H1 (cell line): Measurements from ENCODE around the gene TMA7B. TPM values are rescaled to one million over a fixed set of nuclear protein-coding genes. Genes with fewer than 3 reads are reported as not detected.

ENCODE experiments used
- CTCF ChIA-PET: fragments of 300-600 bp; sonication (Branson Sonifier 250); formaldehyde crosslinking; loops from one replicate; lab custom pipeline; 2021; ENCODE audit not compliant: partially characterized antibody; lab: Charles Lee
- POLR2A ChIA-PET: fragments of 300-600 bp; sonication (Branson Sonifier 250); formaldehyde crosslinking; loops from one replicate; lab custom pipeline; 2021; ENCODE audit warnings: inconsistent platforms; ENCODE audit not compliant: partially characterized antibody; lab: Charles Lee
- DNase-seq, 2 experiments: peaks; one replicate each; pipeline versions ENCODE4 v3.0.0 to v3.0.0-alpha.2; 2010 to 2022; ENCODE audit warnings: low spot score in 2 of 2, low read depth in 1 of 2, mixed read lengths in 1 of 2
- FAIRE-seq: peaks from 2 replicates; lab custom pipeline; 2011; peaks lifted over from hg19 to GRCh38; lab: Jason Lieb, UNC
- H2AFZ ChIP-seq: 2 replicates; pipeline ENCODE4 v1.8.1; 2012; ENCODE audit warnings: low read length, inconsistent platforms
- H2AK5ac ChIP-seq: 2 replicates; pipeline ENCODE4 v1.6.1; 2013; ENCODE audit warnings: low read depth, low read length
- H2BK120ac ChIP-seq: replicated peaks from 2 replicates; pipeline ENCODE3; 2013; ENCODE audit warnings: low read depth, low read length, inconsistent platforms
- H2BK12ac ChIP-seq: 2 replicates; pipeline ENCODE4 v1.6.1; 2013; ENCODE audit warnings: low read depth, low read length
- H2BK15ac ChIP-seq: 2 replicates; pipeline ENCODE4 v1.6.1; 2013; ENCODE audit warnings: low read length
- H2BK20ac ChIP-seq: 2 replicates; pipeline ENCODE4 v1.6.1; 2013; ENCODE audit warnings: low read length
- H2BK5ac ChIP-seq: 2 replicates; pipeline ENCODE4 v1.6.1; 2013; ENCODE audit warnings: low read depth, low read length
- H3K14ac ChIP-seq: 2 replicates; pipeline ENCODE4 v1.6.1; 2013; ENCODE audit warnings: inconsistent platforms; ENCODE audit not compliant: insufficient read length
- H3K18ac ChIP-seq: 2 replicates; pipeline ENCODE4 v1.6.1; 2013; ENCODE audit warnings: low read length; ENCODE audit errors: extremely low read depth
- H3K23ac ChIP-seq: 2 replicates; pipeline ENCODE4 v1.6.1; 2013; ENCODE audit warnings: inconsistent platforms; ENCODE audit not compliant: insufficient read length
- H3K23me2 ChIP-seq: 2 replicates; pipeline ENCODE4 v1.6.1; 2013; ENCODE audit warnings: low read depth, low read length
- H3K27ac ChIP-seq: 2 replicates; pipeline ENCODE4 v1.6.1; 2011; ENCODE audit warnings: low read depth, low read length, inconsistent platforms
- H3K27me3 ChIP-seq, 4 experiments: replicated peaks in 1 of 4; 1 replicate in 1 of 4; 2 replicates in 3 of 4; pipeline versions ENCODE4 v1.6.1 to v1.8.1; 2011 to 2013; ENCODE audit warnings: low read length in 3 of 4, mild to moderate bottlenecking in 3 of 4, inconsistent platforms in 2 of 4, mixed read lengths in 2 of 4, moderate library complexity in 1 of 4; ENCODE audit not compliant: control insufficient read depth in 3 of 4, insufficient read depth in 3 of 4; ENCODE audit errors: extremely low read depth in 1 of 4
- H3K36me3 ChIP-seq, 4 experiments: 2 replicates each; pipeline versions ENCODE4 v1.6.1 to v1.8.1; 2011 to 2013; ENCODE audit warnings: mild to moderate bottlenecking in 4 of 4, low read length in 3 of 4, moderate library complexity in 2 of 4, control low read depth in 1 of 4, inconsistent platforms in 1 of 4; ENCODE audit not compliant: insufficient read depth in 4 of 4, control insufficient read depth in 2 of 4
- H3K4ac ChIP-seq: replicated peaks from 2 replicates; pipeline ENCODE3; 2013; ENCODE audit warnings: low read length, low read depth, mixed read lengths, inconsistent platforms; ENCODE audit not compliant: insufficient read length
- H3K4me1 ChIP-seq, 4 experiments: replicated peaks in 1 of 4; 1 replicate in 1 of 4; 2 replicates in 3 of 4; pipeline versions ENCODE4 v1.6.1 to v1.8.1; 2011 to 2013; ENCODE audit warnings: low read length in 3 of 4, inconsistent platforms in 2 of 4, mixed read lengths in 1 of 4; ENCODE audit not compliant: insufficient read depth in 4 of 4, control insufficient read depth in 3 of 4
- H3K4me2 ChIP-seq, 2 experiments: 2 replicates each; pipeline versions ENCODE4 v1.6.1 to v1.8.1; 2011 to 2013; ENCODE audit warnings: low read depth in 2 of 2, low read length in 2 of 2, control low read depth in 1 of 2, inconsistent platforms in 1 of 2, mild to moderate bottlenecking in 1 of 2; ENCODE audit not compliant: insufficient read depth in 1 of 2
- H3K4me3 ChIP-seq, 4 experiments: fragments of 200-600, 300-600 bp in 1 of 4; sonication (generic), shearing (Covaris generic), sonication (Bioruptor Twin) in 1 of 4; 2 replicates each; pipeline versions ENCODE4 v1.5.1 to v1.8.1; 2011 to 2016; ENCODE audit warnings: low read length in 4 of 4, low read depth in 3 of 4, control low read depth in 2 of 4, inconsistent platforms in 2 of 4, mild to moderate bottlenecking in 2 of 4, mixed read lengths in 1 of 4, moderate library complexity in 1 of 4; ENCODE audit not compliant: insufficient read depth in 2 of 4; ENCODE audit errors: extremely low read depth in 1 of 4
- H3K56ac ChIP-seq: replicated peaks from 2 replicates; pipeline ENCODE3; 2013; ENCODE audit warnings: low read depth, mild to moderate bottlenecking, mixed read lengths, low read length, inconsistent platforms; ENCODE audit not compliant: insufficient read length
- H3K79me1 ChIP-seq: 2 replicates; pipeline ENCODE4 v1.6.1; 2013; ENCODE audit warnings: low read depth, low read length, control low read depth
- H3K79me2 ChIP-seq, 2 experiments: 2 replicates each; pipeline versions ENCODE4 v1.6.1 to v1.8.1; 2012 to 2013; ENCODE audit warnings: low read length in 2 of 2, mild to moderate bottlenecking in 2 of 2, inconsistent platforms in 1 of 2; ENCODE audit not compliant: insufficient read depth in 2 of 2, control insufficient read depth in 1 of 2
- H3K9ac ChIP-seq, 4 experiments: replicated peaks in 1 of 4; 1 replicate in 1 of 4; 2 replicates in 3 of 4; pipeline versions ENCODE4 v1.6.1 to v1.8.1; 2011 to 2013; ENCODE audit warnings: low read depth in 3 of 4, low read length in 3 of 4, control low read depth in 2 of 4, mild to moderate bottlenecking in 2 of 4, moderate library complexity in 2 of 4, inconsistent platforms in 1 of 4; ENCODE audit errors: extremely low read depth in 1 of 4
- H3K9me3 ChIP-seq, 2 experiments: 2 replicates each; pipeline versions ENCODE4 v1.6.1 to v1.8.1; 2012 to 2013; ENCODE audit warnings: mild to moderate bottlenecking in 2 of 2, moderate library complexity in 2 of 2, control low read depth in 1 of 2, inconsistent platforms in 1 of 2, low read depth in 1 of 2, low read length in 1 of 2, mixed read lengths in 1 of 2; ENCODE audit not compliant: insufficient read depth in 2 of 2
- H4K20me1 ChIP-seq, 2 experiments: replicated peaks in 1 of 2; 2 replicates each; pipeline versions ENCODE3 to v1.8.1; 2011 to 2013; ENCODE audit warnings: inconsistent platforms in 2 of 2, low read length in 2 of 2, mild to moderate bottlenecking in 1 of 2; ENCODE audit not compliant: insufficient read depth in 2 of 2, control insufficient read depth in 1 of 2
- H4K5ac ChIP-seq: 2 replicates; pipeline ENCODE4 v1.6.1; 2013; ENCODE audit warnings: low read length, low read depth, mixed read lengths, inconsistent platforms; ENCODE audit not compliant: insufficient read length
- H4K8ac ChIP-seq: 2 replicates; pipeline ENCODE4 v1.8.0; 2013; ENCODE audit warnings: mild to moderate bottlenecking, moderate library complexity, low read length, inconsistent platforms; ENCODE audit not compliant: insufficient read depth; ENCODE audit errors: extremely low read depth
- H4K91ac ChIP-seq: replicated peaks from 2 replicates; pipeline ENCODE3; 2013; ENCODE audit warnings: low read length, mixed read lengths, inconsistent platforms; ENCODE audit not compliant: insufficient read length
- ASH2L ChIP-seq: fragments of 200-600, 300-600 bp; sonication (generic); IDR thresholded peaks from one replicate; pipeline ENCODE4 v1.7.1; 2017; ENCODE audit warnings: low read length
- CBX5 ChIP-seq: fragments of 300-800, 300-1000 bp; sonication (generic); IDR thresholded peaks from 2 replicates; pipeline ENCODE4 v1.7.1; 2016; ENCODE audit warnings: antibody characterized with exemption, low read length, low read depth
- CEBPB ChIP-seq: IDR thresholded peaks from 2 replicates; pipeline ENCODE4 v1.6.1; 2012; ENCODE audit warnings: low read depth, low read length
- CHD2 ChIP-seq: IDR thresholded peaks from 2 replicates; pipeline ENCODE4 v1.6.1; 2012; ENCODE audit warnings: low read length, improper control_type of control experiment
- HDAC2 ChIP-seq, 2 experiments: fragments of 300-600 bp in 1 of 2; sonication (generic) in 1 of 2; IDR thresholded peaks; 2 replicates each; pipeline ENCODE4 v1.6.1; 2011 to 2012; ENCODE audit warnings: low read depth in 2 of 2, low read length in 2 of 2, mild to moderate bottlenecking in 2 of 2, moderate library complexity in 2 of 2, borderline replicate concordance in 1 of 2, inconsistent platforms in 1 of 2
- HDAC6 ChIP-seq: IDR thresholded peaks from one replicate; pipeline ENCODE4 v1.7.1; 2012; ENCODE audit warnings: low read depth, mild to moderate bottlenecking, inconsistent platforms, low read length, moderate library complexity
- NANOG ChIP-seq: IDR thresholded peaks from 2 replicates; pipeline ENCODE4 v1.6.1; 2011; ENCODE audit warnings: low read length, low read depth, mild to moderate bottlenecking, inconsistent platforms; ENCODE audit not compliant: insufficient read depth, poor library complexity, severe bottlenecking
- PHF8 ChIP-seq: fragments of 200-600 bp; sonication (generic); conservative IDR thresholded peaks from 2 replicates; pipeline ENCODE4 v1.7.1; 2012; ENCODE audit warnings: low read depth, mild to moderate bottlenecking, inconsistent platforms, low read length, moderate library complexity
- RFX5 ChIP-seq: IDR thresholded peaks from 2 replicates; pipeline ENCODE4 v1.6.1; 2011; ENCODE audit warnings: low read depth, low read length, improper control_type of control experiment, borderline replicate concordance
- SIRT6 ChIP-seq: IDR thresholded peaks from one replicate; pipeline ENCODE4 v1.7.1; 2012; ENCODE audit warnings: low read length, inconsistent platforms
- SP4 ChIP-seq: IDR thresholded peaks from 2 replicates; pipeline ENCODE4 v1.6.1; 2012; ENCODE audit warnings: low read length, inconsistent platforms
- TCF12 ChIP-seq: IDR thresholded peaks from 2 replicates; pipeline ENCODE4 v1.6.1; 2011; ENCODE audit warnings: low read depth, mild to moderate bottlenecking, low read length
- WGBS, 2 experiments: shearing (Covaris generic) in 1 of 2; methylation state at CpG; one replicate each; pipeline versions ENCODE4 v1.1.6 to v1.1.7; 2013 to 2015; ENCODE audit warnings: low lambda C conversion rate in 2 of 2, mixed read lengths in 2 of 2, inconsistent platforms in 1 of 2, low coverage in 1 of 2, missing lambda C conversion rate in 1 of 2; ENCODE audit not compliant: insufficient replicate concordance in 2 of 2, insufficient coverage in 1 of 2, insufficient read length in 1 of 2; ENCODE audit errors: extremely low coverage in 1 of 2, missing lambda C conversion rate in 1 of 2; 5-methylcytosine and 5-hydroxymethylcytosine counted together
- polyA plus RNA-seq, 7 experiments: library from polyadenylated mRNA; depleted of rRNA in 3 of 7; stranded (reverse) in 5 of 7; unstranded in 2 of 7; fragments of >200 nt in 5 of 7; fragments of 200-250 nt in 2 of 7; gene quantifications; 1 replicate in 5 of 7; 2 replicates in 1 of 7; 4 replicates in 1 of 7; pipeline versions ENCODE4 v1.2.1 to v1.2.3, GENCODE V29; 2011 to 2013; ENCODE audit warnings: missing spikeins in 2 of 7, mixed read lengths in 2 of 7
- total RNA-seq: library from RNA; stranded (reverse); fragmentation: NEBNext Ultra II Directional; extraction: Animal tissue kit (Norgen Biotek cat#: 25700); gene quantifications from 2 replicates; pipeline ENCODE4 v1.2.1, GENCODE V29; 2021
- TF ChIP-seq, protein P1 (sequence below): IDR thresholded peaks from 2 replicates; pipeline ENCODE4 v1.6.1; 2011; ENCODE audit warnings: low read length, improper control_type of control experiment

TMA7B gene
- total and polyA plus RNA-seq, 2 of the 8 experiments (the other 6 are each of a cell fraction or from before 2014, with no cell fraction given) = not detected

DNA sequence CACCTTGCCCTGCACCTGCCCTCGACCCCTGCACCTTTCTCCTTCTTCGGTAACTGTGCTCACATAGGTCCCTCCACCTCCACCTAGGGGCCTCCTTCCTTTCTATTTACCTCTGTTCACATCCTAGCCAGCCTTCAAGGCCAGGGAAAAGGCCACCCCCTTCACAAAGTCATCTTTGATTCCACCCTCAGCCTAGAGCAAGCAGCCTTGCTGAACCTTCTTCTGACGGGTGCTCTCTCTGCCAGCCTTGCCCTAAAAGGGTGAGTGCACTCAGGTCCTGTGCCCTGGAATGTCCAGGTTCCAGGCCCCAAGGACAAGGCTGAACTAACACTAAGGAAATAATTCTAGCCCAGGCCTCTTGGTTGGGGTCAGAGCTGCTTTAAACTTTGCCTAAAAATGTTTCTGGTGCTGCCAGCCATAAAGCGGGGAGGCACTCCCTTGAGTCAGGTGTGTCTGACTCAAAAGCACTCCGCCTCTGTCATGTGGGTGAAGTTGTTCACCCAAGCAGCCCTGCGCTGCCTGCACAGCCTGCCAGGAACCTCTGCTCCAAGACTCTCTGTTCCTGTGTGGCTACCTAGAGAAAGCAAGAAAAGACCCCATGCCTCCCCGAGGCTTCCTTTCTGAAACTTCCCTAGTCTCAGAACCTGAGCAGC lies 25.3 kb downstream of the TMA7B start:
- POLR2A ChIA-PET = no interaction called here
- no peak overlapping the region for H3K4me2 ChIP-seq
- no peaks in the 10 kb centered on the region for H3K79me1 ChIP-seq
- H3K4ac ChIP-seq = no peak overlapping the region
- no peak overlapping the region for H3K23ac ChIP-seq
- no peak overlapping the region for H2AK5ac ChIP-seq
- H2AFZ ChIP-seq = no peak overlapping the region
- no peak overlapping the region for H2BK15ac ChIP-seq
- FAIRE-seq (no peak), DNase-seq (no peak)
- H2BK20ac ChIP-seq = no peak overlapping the region
- no peak overlapping the region for H2BK5ac ChIP-seq
- no peak overlapping the region for H3K4me3 ChIP-seq
- no peak overlapping the region for H3K27ac ChIP-seq
- H2BK120ac ChIP-seq = no peak overlapping the region
- no peak overlapping the region for H3K56ac ChIP-seq
- CTCF ChIA-PET = interaction anchor here (1.1 to 1.3 kb wide), 2 partner anchors 32 to 114 kb away, joined by 3 read pairs; no protein-coding TSS in a partner anchor
- no peak overlapping the region for H3K14ac ChIP-seq
- H3K9me3 ChIP-seq = no peaks in the 10 kb centered on the region
- 93% methylated on average over 7 of the region's 7 CpGs; no CpG with 5 or more reads in 1 of the 2 experiments for WGBS, 2 experiments
- no peaks in the 10 kb centered on the region for H3K36me3 ChIP-seq
- peaks cover 0 to 3% (median 0%) of the 10 kb centered on the region in 4 experiments; a peak in 4 of 7 replicates for H3K27me3 ChIP-seq
- no peak overlapping the region for H4K91ac ChIP-seq
- peak overlapping the region; percentile 45; the same call in 1 of the 2 replicates for H4K8ac ChIP-seq
- H2BK12ac ChIP-seq = no peak overlapping the region
- H3K4me1 ChIP-seq = peaks cover 0 to 4% (median 2%) of the 10 kb centered on the region in 4 experiments; a peak in 3 of 7 replicates
- no peak overlapping the region for H3K9ac ChIP-seq
- no peaks in the 10 kb centered on the region for H3K79me2 ChIP-seq
- H3K18ac ChIP-seq = no peak overlapping the region
- no peaks in the 10 kb centered on the region for H4K20me1 ChIP-seq
- H4K5ac ChIP-seq = no peak overlapping the region
- H3K23me2 ChIP-seq = peaks cover 2% of the 10 kb centered on the region; the same call in 1 of the 2 replicates
- no peak for TF ChIP-seq PHF8
- no peak for TF ChIP-seq CEBPB
- TF ChIP-seq RFX5 = no peak
- TF ChIP-seq CHD2 = no peak
- TF ChIP-seq HDAC2 (IDR thresholded peaks at IDR 0.05; ENCODE audit: borderline replicate concordance in 1 of 2, low read depth in 2 of 2, low read length in 2 of 2) = no peak
- no peak for TF ChIP-seq SIRT6
- no peak for TF ChIP-seq TCF12
- no peak for TF ChIP-seq HDAC6
- TF ChIP-seq, protein P1, sequence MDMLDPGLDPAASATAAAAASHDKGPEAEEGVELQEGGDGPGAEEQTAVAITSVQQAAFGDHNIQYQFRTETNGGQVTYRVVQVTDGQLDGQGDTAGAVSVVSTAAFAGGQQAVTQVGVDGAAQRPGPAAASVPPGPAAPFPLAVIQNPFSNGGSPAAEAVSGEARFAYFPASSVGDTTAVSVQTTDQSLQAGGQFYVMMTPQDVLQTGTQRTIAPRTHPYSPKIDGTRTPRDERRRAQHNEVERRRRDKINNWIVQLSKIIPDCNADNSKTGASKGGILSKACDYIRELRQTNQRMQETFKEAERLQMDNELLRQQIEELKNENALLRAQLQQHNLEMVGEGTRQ = no peak
- no peak for TF ChIP-seq NANOG
- TF ChIP-seq ASH2L = no peak
- no peak for TF ChIP-seq SP4
- TF ChIP-seq CBX5 = no peak
